Middle frontal gyrus (tissue), 1 donor: ENCODE measurements around the gene AKAP12.

Source experiments
- DNase-seq: peaks from one replicate; pipeline ENCODE4 v3.0.0-alpha.2; 2015; ENCODE audit warnings: low spot score; ENCODE audit errors: extremely low spot score

The AKAP12 gene

GRCh38 chr6:151284012-151284411 is 44.2 kb downstream of the AKAP12 start:
- DNase-seq = no peak

- DNase-seq = no peak
Measured at GRCh38 chr6:151284548-151285017, 44.8 kb downstream of the AKAP12 start.

GRCh38 chr6:151285122-151285521 is 45.4 kb downstream of the AKAP12 start:
- DNase-seq = no peak

- no peak for DNase-seq
Measured at GRCh38 chr6:151286214-151286613, 46.4 kb downstream of the AKAP12 start.

- DNase-seq = no peak
Measured at GRCh38 chr6:151288712-151289398, 49.1 kb downstream of the AKAP12 start.

- DNase-seq = no peak
Measured at GRCh38 chr6:151289399-151290007, 49.7 kb downstream of the AKAP12 start.

GRCh38 chr6:151290877-151291721 is 51.3 kb downstream of the AKAP12 start:
- DNase-seq = no peak

- DNase-seq = no peak
Measured at GRCh38 chr6:151291722-151292059, 51.9 kb downstream of the AKAP12 start.

- DNase-seq = no peak
Measured at GRCh38 chr6:151292974-151293687, 53.4 kb downstream of the AKAP12 start.

GRCh38 chr6:151293688-151294016 is 53.9 kb downstream of the AKAP12 start:
- DNase-seq = no peak

GRCh38 chr6:151294561-151295101 is 54.9 kb downstream of the AKAP12 start:
- no peak for DNase-seq

- no peak for DNase-seq
Measured at GRCh38 chr6:151297886-151298285, 58.1 kb downstream of the AKAP12 start.

GRCh38 chr6:151299011-151299410 is 59.2 kb downstream of the AKAP12 start:
- no peak for DNase-seq

- DNase-seq = no peak
Measured at GRCh38 chr6:151300267-151300991, 60.7 kb downstream of the AKAP12 start.

- no peak for DNase-seq
Measured at GRCh38 chr6:151301547-151301946, 61.8 kb downstream of the AKAP12 start.

GRCh38 chr6:151303231-151303630 is 63.5 kb downstream of the AKAP12 start:
- no peak for DNase-seq

- no peak for DNase-seq
Measured at GRCh38 chr6:151306269-151306783, 66.6 kb downstream of the AKAP12 start.

- no peak for DNase-seq
Measured at GRCh38 chr6:151307501-151307900, 67.7 kb downstream of the AKAP12 start.

GRCh38 chr6:151309619-151310018 is 69.9 kb downstream of the AKAP12 start:
- DNase-seq = no peak

- DNase-seq = no peak
Measured at GRCh38 chr6:151310279-151310678, 70.5 kb downstream of the AKAP12 start.
